IMR-90 (cell line): ENCODE results near the gene SLC4A7. TPM values are rescaled to one million over a fixed set of nuclear protein-coding genes. Genes with fewer than 3 reads are reported as not detected.

ENCODE experiments used
- ATAC-seq: fragments of 200-7000 bp; cut with Tn5 transposase; 2 replicates; pipeline ENCODE4 v1.9.1; 2020; ENCODE audit warnings: low read depth, mild to moderate bottlenecking, moderate library complexity
- BruUV-seq: library from RNA; stranded (reverse); fragments of 400-500 nt; replicated peaks from 2 replicates; lab custom pipeline; 2021; lab: Mats Ljungman, UMichigan
- CTCF ChIA-PET: fragments of 300-600 bp; formaldehyde crosslinking; extraction: SDS; loops from one replicate; lab custom pipeline; 2021; ENCODE audit warnings: antibody characterized with exemption; lab: Yijun Ruan, JAX
- POLR2A ChIA-PET: fragments of 300-600 bp; sonication (Branson Sonifier 250); formaldehyde crosslinking; loops from one replicate; lab custom pipeline; 2022; ENCODE audit warnings: antibody characterized with exemption; ENCODE audit not compliant: unreplicated experiment; lab: Charles Lee
- DNase-seq: peaks from one replicate; pipeline ENCODE4 v3.0.0; 2013
- H2AFZ ChIP-seq: replicated peaks from 2 replicates; pipeline ENCODE3; 2013; ENCODE audit warnings: low read length, mild to moderate bottlenecking; ENCODE audit not compliant: poor library complexity
- H2AK5ac ChIP-seq: 2 replicates; pipeline ENCODE4 v1.6.1; 2013; ENCODE audit warnings: low read depth, low read length, inconsistent platforms
- H2AK9ac ChIP-seq: replicated peaks from 2 replicates; pipeline ENCODE3; 2013; ENCODE audit warnings: mild to moderate bottlenecking, low read depth, low read length, moderate library complexity; ENCODE audit not compliant: poor library complexity
- H2BK120ac ChIP-seq: 2 replicates; pipeline ENCODE4 v1.6.1; 2013; ENCODE audit warnings: low read depth, low read length, inconsistent platforms
- H2BK15ac ChIP-seq: 3 replicates; pipeline ENCODE4 v1.6.1; 2013; ENCODE audit warnings: low read depth, low read length, inconsistent platforms
- H2BK20ac ChIP-seq: 2 replicates; pipeline ENCODE4 v1.6.1; 2013; ENCODE audit warnings: low read depth, mild to moderate bottlenecking, inconsistent platforms, low read length, moderate library complexity
- H2BK5ac ChIP-seq: 2 replicates; pipeline ENCODE4 v1.6.1; 2013; ENCODE audit warnings: mild to moderate bottlenecking, low read depth, low read length, inconsistent platforms; ENCODE audit not compliant: poor library complexity, severe bottlenecking
- H3K14ac ChIP-seq: replicated peaks from 2 replicates; pipeline ENCODE4 v1.6.1; 2013; ENCODE audit warnings: low read depth, low read length, inconsistent platforms
- H3K18ac ChIP-seq: 2 replicates; pipeline ENCODE4 v1.6.1; 2013; ENCODE audit warnings: low read depth, low read length, control low read depth
- H3K23ac ChIP-seq: 2 replicates; pipeline ENCODE4 v1.6.1; 2013; ENCODE audit warnings: low read depth, low read length, inconsistent platforms
- H3K27ac ChIP-seq: 2 replicates; pipeline ENCODE4 v1.5.1; 2013; ENCODE audit warnings: mild to moderate bottlenecking, control low read depth, low read length; ENCODE audit not compliant: insufficient read depth
- H3K27me3 ChIP-seq: 2 replicates; pipeline ENCODE4 v1.6.1; 2013; ENCODE audit warnings: low read length; ENCODE audit not compliant: control insufficient read depth, insufficient read depth
- H3K36me3 ChIP-seq: 2 replicates; pipeline ENCODE4 v1.6.1; 2013; ENCODE audit warnings: low read length, mixed read lengths; ENCODE audit not compliant: control insufficient read depth, insufficient read depth
- H3K4ac ChIP-seq: 2 replicates; pipeline ENCODE4 v1.6.1; 2013; ENCODE audit warnings: low read depth, low read length, inconsistent platforms
- H3K4me1 ChIP-seq: 2 replicates; pipeline ENCODE4 v1.6.1; 2013; ENCODE audit warnings: low read length, mixed read lengths; ENCODE audit not compliant: control insufficient read depth, insufficient read depth
- H3K4me2 ChIP-seq: 2 replicates; pipeline ENCODE4 v1.6.1; 2013; ENCODE audit warnings: low read depth, mild to moderate bottlenecking, control low read depth, low read length, moderate library complexity
- H3K4me3 ChIP-seq: 2 replicates; pipeline ENCODE4 v1.5.1; 2013; ENCODE audit warnings: low read depth, mild to moderate bottlenecking, control low read depth, low read length, moderate library complexity; ENCODE audit not compliant: insufficient read depth
- H3K56ac ChIP-seq: 2 replicates; pipeline ENCODE4 v1.6.1; 2013; ENCODE audit warnings: low read length, inconsistent platforms; ENCODE audit not compliant: insufficient read depth; ENCODE audit errors: extremely low read depth
- H3K79me1 ChIP-seq, 2 experiments: 2 replicates each; pipeline ENCODE4 v1.6.1; 2013; ENCODE audit warnings: low read length in 2 of 2, inconsistent platforms in 1 of 2, low read depth in 1 of 2
- H3K9ac ChIP-seq: 2 replicates; pipeline ENCODE4 v1.6.1; 2013; ENCODE audit warnings: low read depth, low read length, control low read depth
- H3K9me1 ChIP-seq: 2 replicates; pipeline ENCODE4 v1.6.1; 2013; ENCODE audit warnings: low read length, inconsistent platforms; ENCODE audit not compliant: insufficient read depth
- H3K9me3 ChIP-seq: 2 replicates; pipeline ENCODE4 v1.6.1; 2013; ENCODE audit warnings: low read length; ENCODE audit not compliant: control insufficient read depth, insufficient read depth
- H4K20me1 ChIP-seq: 2 replicates; pipeline ENCODE4 v1.6.1; 2013; ENCODE audit warnings: low read length, inconsistent platforms; ENCODE audit not compliant: insufficient read depth
- H4K5ac ChIP-seq: 2 replicates; pipeline ENCODE4 v1.6.1; 2013; ENCODE audit warnings: mild to moderate bottlenecking, low read depth, low read length, control low read depth
- H4K8ac ChIP-seq, 2 experiments: 2 replicates each; pipeline ENCODE4 v1.6.1; 2013; ENCODE audit warnings: low read depth in 2 of 2, low read length in 2 of 2, control low read depth in 1 of 2, inconsistent platforms in 1 of 2
- H4K91ac ChIP-seq: 2 replicates; pipeline ENCODE4 v1.6.1; 2013; ENCODE audit warnings: low read depth, low read length, inconsistent platforms; ENCODE audit not compliant: insufficient read depth
- MAFK ChIP-seq: IDR thresholded peaks from 2 replicates; pipeline ENCODE4 v1.6.1; 2012; ENCODE audit warnings: low read depth, low read length, improper control_type of control experiment
- WGBS, 2 experiments: methylation state at CpG; one replicate each; pipeline versions ENCODE4 v1.1.5 to v1.1.7; 2013; ENCODE audit warnings: missing lambda C conversion rate in 2 of 2; ENCODE audit not compliant: insufficient read length in 1 of 2; ENCODE audit errors: extremely low coverage in 2 of 2; 5-methylcytosine and 5-hydroxymethylcytosine counted together
- dilution Hi-C: fragments of 300-500 bp; cut with HindIII; formaldehyde crosslinking; loops from one replicate; pipeline ENCODE4 v1.14.3; 2018; ENCODE audit warnings: low sequenced_read_pairs; ENCODE audit not compliant: unreplicated experiment
- in situ Hi-C: fragments of 300-500 bp; cut with MboI; formaldehyde crosslinking; loops from 3 replicates; pipeline ENCODE4 v1.14.3; 2019; ENCODE audit warnings: low sequenced_read_pairs, inconsistent platforms, mixed read lengths
- intact Hi-C: fragments of 100-400 bp; cut with micrococcal nuclease; formaldehyde crosslinking; loops from 2 replicates; pipeline ENCODE4 v1.10.0; 2022
- polyA plus RNA-seq, 3 experiments: library from polyadenylated mRNA; depleted of rRNA; stranded (reverse); fragments of >200 nt; gene quantifications; 2 replicates each; pipeline ENCODE4 v1.2.3, GENCODE V29; 2012; ENCODE audit warnings: low replicate concordance in 1 of 3
- total RNA-seq: library from RNA; depleted of rRNA; stranded (reverse); fragments of >200 nt; gene quantifications from 2 replicates; pipeline ENCODE4 v1.2.3, GENCODE V29; 2012

The SLC4A7 gene
- total and polyA plus RNA-seq, 2 of the 4 experiments (the other 2 are of a cell fraction), result 17.7 to 50.4 TPM

DNA sequence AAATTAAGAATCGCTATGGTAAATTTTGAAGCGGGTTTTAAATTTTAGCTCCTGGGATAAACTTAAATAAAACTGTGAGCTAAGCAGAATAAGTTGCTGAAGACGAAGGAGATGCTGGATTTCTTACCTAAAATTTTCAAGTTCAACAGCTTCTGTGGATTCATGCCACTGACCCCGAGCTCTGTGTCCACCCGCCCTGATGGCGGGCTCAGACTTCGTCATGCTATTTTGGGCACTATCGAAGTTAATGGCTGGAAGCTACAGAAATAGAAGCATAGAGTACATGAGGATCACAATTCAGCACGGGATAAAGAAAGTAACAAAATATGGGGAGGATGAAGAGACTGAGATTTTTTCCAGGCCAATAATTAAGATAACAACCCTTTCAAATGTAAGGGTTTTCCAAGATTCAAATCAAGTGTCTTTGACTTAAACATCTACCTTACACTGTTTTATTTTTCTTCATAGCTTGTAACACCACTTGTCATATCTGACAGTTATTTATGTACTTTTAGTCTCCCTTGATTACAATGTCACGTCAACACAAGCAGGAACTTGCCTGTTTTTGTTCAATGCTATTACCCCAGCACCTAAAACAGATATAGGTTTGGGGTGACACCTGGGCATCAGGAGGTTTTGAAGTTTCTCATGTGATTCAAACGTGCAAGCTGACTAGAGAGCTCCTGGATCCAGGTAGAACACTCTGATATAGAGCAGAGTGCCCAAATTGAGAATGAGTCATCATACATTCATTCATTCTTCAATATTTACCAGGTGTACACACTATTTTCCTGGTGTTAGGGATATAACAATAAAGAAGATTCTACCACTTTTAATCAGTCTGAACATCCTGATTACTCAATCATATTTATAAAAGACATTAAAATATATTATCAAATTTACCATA, 138.0 kb downstream of the SLC4A7 start:
- no peak overlapping the region for H3K4me2 ChIP-seq
- no peak overlapping the region for H3K14ac ChIP-seq
- no peaks in the 10 kb centered on the region for H4K20me1 ChIP-seq
- no peak overlapping the region for H2AK9ac ChIP-seq
- 94% methylated on average over 3 of the region's 11 CpGs; no CpG with 5 or more reads in 1 of the 2 experiments for WGBS, 2 experiments
- H4K8ac ChIP-seq, result no peak overlapping the region
- no peak overlapping the region for H2BK120ac ChIP-seq
- in situ Hi-C loops, result no loop called here
- ATAC-seq, result no peak
- no peak overlapping the region for H3K27ac ChIP-seq
- no peaks in the 10 kb centered on the region for H3K79me1 ChIP-seq
- H2AK5ac ChIP-seq, result no peak overlapping the region
- H4K91ac ChIP-seq, result no peak overlapping the region
- H4K5ac ChIP-seq, result no peak overlapping the region
- intact Hi-C loops, result no loop called here
- TF ChIP-seq MAFK, result no peak
- no peak overlapping the region for H2BK20ac ChIP-seq
- no peaks in the 10 kb centered on the region for H3K9me3 ChIP-seq
- H3K23ac ChIP-seq, result no peak overlapping the region
- no peak overlapping the region for H3K4me3 ChIP-seq
- H3K18ac ChIP-seq, result no peak overlapping the region
- no peak overlapping the region for H2BK5ac ChIP-seq
- H3K9me1 ChIP-seq, result no peaks in the 10 kb centered on the region; the same call in 1 of the 2 replicates
- H3K4me1 ChIP-seq, result no peaks in the 10 kb centered on the region
- H2AFZ ChIP-seq, result no peak overlapping the region
- peaks cover 1% of the 10 kb centered on the region; the same call in 1 of the 2 replicates for H3K36me3 ChIP-seq
- DNase-seq, result no peak
- H2BK15ac ChIP-seq, result no peak overlapping the region
- ChIA-PET POLR2A (no interaction called here), CTCF (interaction anchor here (1.6 kb wide), 1 partner anchor 12 kb away, joined by 4 read pairs; no protein-coding TSS in a partner anchor)
- H3K4ac ChIP-seq, result no peak overlapping the region
- H3K56ac ChIP-seq, result no peak overlapping the region
- no peaks in the 10 kb centered on the region for H3K27me3 ChIP-seq
- no peak overlapping the region for H3K9ac ChIP-seq
- dilution Hi-C loops, result no loop called here
- BruUV-seq, result no TSS peak
